Peyer's patch (tissue), 4 donors: ENCODE results near the gene SPTSSB. TPM values are rescaled to one million over a fixed set of nuclear protein-coding genes. Genes with fewer than 3 reads are reported as not detected.

ENCODE experiments used
- DNase-seq, 3 donors: peaks; one replicate each; pipeline ENCODE4 v3.0.0-alpha.2; 2017 to 2019
- H3K27ac ChIP-seq, 4 donors: fragments of 200-600 bp; sonication (generic); one replicate each; pipeline ENCODE4 v1.5.1; 2016 to 2019
- H3K27me3 ChIP-seq, 2 donors: fragments of 200-600 bp; sonication (generic); one replicate each; pipeline ENCODE4 v1.5.1; 2019
- H3K36me3 ChIP-seq, 3 donors: fragments of 200-600 bp; sonication (generic); one replicate each; pipeline ENCODE4 v1.5.1; 2016 to 2019
- H3K4me1 ChIP-seq, 4 donors: fragments of 200-600 bp; sonication (generic); one replicate each; pipeline ENCODE4 v1.5.1; 2016 to 2019
- H3K4me3 ChIP-seq, 4 donors: fragments of 200-600 bp; sonication (generic); 1 replicate in 3 of 4; 2 replicates in 1 of 4; pipeline ENCODE4 v1.5.1; 2016 to 2019; ENCODE audit warnings: mild to moderate bottlenecking in 1 of 4
- H3K9me3 ChIP-seq, 4 donors: fragments of 200-600 bp; sonication (generic); one replicate each; pipeline ENCODE4 v1.5.1; 2016 to 2019; ENCODE audit warnings: mild to moderate bottlenecking in 1 of 4
- CTCF ChIP-seq, 6 experiments: fragments of 450-650 bp in 4 of 6; fragments of 200-600 bp in 2 of 6; sonication (generic) in 1 of 6; IDR thresholded peaks; one replicate each; pipeline ENCODE4 v1.5.1; 2017 to 2019; ENCODE audit warnings: antibody characterized with exemption in 6 of 6, mild to moderate bottlenecking in 3 of 6, moderate library complexity in 1 of 6
- POLR2A ChIP-seq, 2 donors: fragments of 450-650 bp; IDR thresholded peaks; one replicate each; pipeline ENCODE4 v1.5.1; 2017; ENCODE audit warnings: antibody characterized with exemption in 2 of 2, mild to moderate bottlenecking in 2 of 2, moderate library complexity in 2 of 2
- total RNA-seq, 4 donors: library from RNA; depleted of rRNA; stranded (reverse); fragments of >200 nt; gene quantifications; one replicate each; pipeline ENCODE4 v1.1.0, GENCODE V29; 2016

Gene SPTSSB
- total RNA-seq, 4 donors from 2014 or later = not detected

DNA sequence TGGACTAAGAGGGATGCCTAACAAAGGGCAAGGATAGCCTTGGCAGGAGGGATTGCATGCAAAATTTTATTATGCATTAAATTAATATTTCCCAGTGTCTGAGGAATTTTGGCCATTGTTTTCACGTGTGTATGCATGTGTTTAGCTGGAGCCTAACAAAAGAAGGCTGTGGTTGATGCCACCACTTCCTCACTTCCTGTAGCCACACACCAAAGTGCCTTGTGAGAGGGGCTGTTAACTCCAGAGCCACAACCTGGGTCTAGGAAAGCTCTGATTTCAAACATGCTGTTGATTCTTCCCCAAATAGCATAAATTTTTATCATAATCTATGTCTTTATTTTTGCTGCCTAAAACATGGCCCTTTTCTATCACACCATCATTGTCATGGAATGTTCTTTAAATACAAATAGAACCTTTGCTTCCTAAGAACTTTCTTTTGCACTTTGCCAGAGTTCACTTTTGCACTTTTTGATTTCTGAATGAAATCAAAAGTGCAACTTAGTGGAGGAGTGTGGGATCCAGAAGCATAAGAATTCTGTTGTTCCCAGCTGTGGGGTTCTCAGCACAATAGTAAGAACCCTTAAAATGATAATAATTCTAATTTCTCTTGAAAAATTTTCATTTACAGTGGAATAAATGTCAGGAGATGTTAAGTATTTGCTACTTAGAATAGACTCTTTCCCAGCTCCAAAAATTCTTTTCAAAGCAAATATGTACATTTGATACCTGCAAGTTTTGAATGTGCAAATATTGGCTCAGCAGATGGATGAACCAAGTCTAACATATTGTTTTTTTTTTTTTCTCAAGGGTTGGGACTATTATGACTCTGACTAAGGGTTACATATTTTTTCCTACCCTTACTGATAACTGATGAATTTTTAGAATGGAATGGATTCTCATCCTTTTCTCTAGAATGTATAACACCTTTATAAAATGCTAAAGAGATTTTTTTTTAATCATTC is 35.6 kb upstream of the SPTSSB start:
- peak in 1 of 3 donors; percentile 49 for DNase-seq
- Histone ChIP-seq H3K4me3 (no peak overlapping the region), H3K4me1 (no peaks in the 10 kb centered on the region), H3K27ac (no peak overlapping the region), H3K27me3 (no peaks in the 10 kb centered on the region), H3K9me3 (no peaks in the 10 kb centered on the region), H3K36me3 (no peaks in the 10 kb centered on the region)
- no peak for TF ChIP-seq POLR2A (IDR thresholded peaks at IDR 0.05)
- no peak for TF ChIP-seq CTCF (IDR thresholded peaks at IDR 0.05)

DNA sequence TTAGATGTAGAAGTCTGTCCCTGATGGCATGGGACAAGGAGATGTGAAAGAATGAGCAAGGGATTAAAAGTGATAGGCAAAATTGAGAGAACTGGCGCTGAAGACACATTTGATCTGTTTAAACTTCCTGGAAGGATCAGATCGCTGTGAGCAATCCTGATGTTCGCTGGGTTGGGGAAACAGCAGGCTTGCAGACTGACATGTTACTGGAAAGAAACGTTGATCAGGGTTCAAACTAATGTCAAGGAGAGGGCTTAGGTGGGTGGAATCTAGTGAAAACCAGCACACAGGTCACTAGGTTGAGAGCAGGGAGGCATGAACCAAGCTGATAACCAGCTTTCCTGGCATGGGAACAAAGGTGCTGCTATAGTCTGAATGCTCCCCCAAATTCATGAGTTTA is 34.5 kb upstream of the SPTSSB start:
- H3K36me3 ChIP-seq = no peaks in the 10 kb centered on the region
- TF ChIP-seq CTCF (IDR thresholded peaks at IDR 0.05) (no peak), POLR2A (IDR thresholded peaks at IDR 0.05) (no peak)
- no peak overlapping the region for H3K27ac ChIP-seq
- H3K4me3 ChIP-seq = no peak overlapping the region
- no peaks in the 10 kb centered on the region for H3K27me3 ChIP-seq
- no peaks in the 10 kb centered on the region for H3K9me3 ChIP-seq
- DNase-seq = no peak
- H3K4me1 ChIP-seq = no peaks in the 10 kb centered on the region

DNA sequence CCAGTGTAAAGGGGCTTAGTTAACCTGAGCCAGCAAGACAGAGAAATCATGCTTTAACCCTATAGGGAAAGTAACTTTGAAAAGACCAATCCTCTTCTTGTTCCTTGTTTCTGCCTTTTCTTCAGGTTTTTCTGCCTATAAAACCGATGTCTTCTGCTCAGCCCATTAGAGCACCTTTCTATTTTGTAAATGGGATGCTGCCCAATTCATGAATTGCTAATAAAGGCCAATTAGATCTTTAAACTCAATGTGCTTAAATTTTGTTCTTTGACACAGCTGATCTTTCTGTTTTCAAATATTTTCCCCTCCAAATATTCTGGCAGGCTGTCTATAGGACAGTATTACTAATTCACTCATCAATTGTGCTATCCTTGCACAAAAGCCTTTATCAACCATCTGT is 33.8 kb upstream of the SPTSSB start:
- H3K9me3 ChIP-seq = no peaks in the 10 kb centered on the region
- H3K27ac ChIP-seq = no peak overlapping the region
- no peak overlapping the region for H3K4me3 ChIP-seq
- H3K4me1 ChIP-seq = no peaks in the 10 kb centered on the region
- TF ChIP-seq POLR2A (IDR thresholded peaks at IDR 0.05) (no peak), CTCF (IDR thresholded peaks at IDR 0.05) (no peak)
- no peaks in the 10 kb centered on the region for H3K36me3 ChIP-seq
- DNase-seq = no peak
- no peaks in the 10 kb centered on the region for H3K27me3 ChIP-seq

DNA sequence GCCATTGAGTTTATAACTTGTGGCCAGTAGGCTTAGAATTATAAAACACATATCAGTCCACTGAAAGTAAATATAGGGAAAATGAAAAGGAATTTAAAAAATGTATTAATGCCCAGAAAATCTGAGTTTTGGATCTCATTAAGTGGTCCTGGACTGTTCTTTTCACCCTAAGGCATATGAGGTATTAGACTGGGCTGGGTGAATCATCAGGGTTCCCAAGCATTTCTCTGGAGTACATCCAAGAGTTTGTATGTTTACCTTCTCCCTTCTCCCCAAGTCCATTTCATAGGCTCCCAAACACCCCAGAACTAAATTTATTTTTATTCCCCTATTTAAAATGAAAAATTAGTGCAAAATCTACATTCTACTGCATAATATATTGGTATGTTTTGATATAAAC is 31.9 kb upstream of the SPTSSB start:
- Histone ChIP-seq H3K4me1 (no peaks in the 10 kb centered on the region), H3K9me3 (no peaks in the 10 kb centered on the region), H3K27ac (no peak overlapping the region), H3K36me3 (no peaks in the 10 kb centered on the region), H3K27me3 (no peaks in the 10 kb centered on the region), H3K4me3 (no peak overlapping the region)
- no peak for TF ChIP-seq CTCF (IDR thresholded peaks at IDR 0.05)
- TF ChIP-seq POLR2A (IDR thresholded peaks at IDR 0.05) = no peak
- no peak for DNase-seq

GRCh38 chr3:161401389-161401788 is 30.1 kb upstream of the SPTSSB start:
- no peak for DNase-seq

More at GRCh38 chr3:161401389-161401788, 30.1 kb upstream of the SPTSSB start:
- Histone ChIP-seq H3K27ac (no peak overlapping the region), H3K4me3 (no peak overlapping the region), H3K27me3 (no peaks in the 10 kb centered on the region), H3K36me3 (no peaks in the 10 kb centered on the region), H3K9me3 (no peaks in the 10 kb centered on the region), H3K4me1 (no peaks in the 10 kb centered on the region)
- no peak for TF ChIP-seq POLR2A (IDR thresholded peaks at IDR 0.05)
- no peak for TF ChIP-seq CTCF (IDR thresholded peaks at IDR 0.05)
